Mammary epithelial cell (primary cell): ENCODE data around the gene MPZL1.

Source experiments
- CTCF ChIP-seq, 2 donors: IDR thresholded peaks in 1 of 2; conservative IDR thresholded peaks in 1 of 2; 2 replicates each; pipeline ENCODE4 v1.5.1; 2011 to 2012; ENCODE audit warnings: inconsistent platforms in 2 of 2, low read length in 2 of 2, mild to moderate bottlenecking in 2 of 2, control low read depth in 1 of 2, low read depth in 1 of 2; ENCODE audit not compliant: insufficient read depth in 1 of 2; ENCODE audit errors: extremely low read depth in 1 of 2
- EZH2 ChIP-seq: IDR thresholded peaks from 2 replicates; pipeline ENCODE4 v1.6.1; 2012; ENCODE audit warnings: low read length, inconsistent platforms, borderline replicate concordance

GRCh38 chr1:167761400-167761799, 39.6 kb downstream of the MPZL1 start:
- no peak for TF ChIP-seq CTCF (conservative IDR thresholded peaks at IDR 0.05 in 1 of 2, IDR thresholded peaks at IDR 0.05 in 1 of 2; ENCODE audit: extremely low read depth in 1 of 2, insufficient read depth in 1 of 2, low read depth in 1 of 2, low read length in 2 of 2)
- no peak for TF ChIP-seq EZH2
